ENCODE data around the gene ZNRF2. TPM values are rescaled to one million over a fixed set of nuclear protein-coding genes. Genes with fewer than 3 reads are reported as not detected.

ZNRF2 gene
- total and polyA plus RNA-seq, 10 of the 15 experiments (the other 5 are each of a cell fraction or from before 2014, with no cell fraction given), result 1.2 to 20.4 (median 9.5) TPM

DNA sequence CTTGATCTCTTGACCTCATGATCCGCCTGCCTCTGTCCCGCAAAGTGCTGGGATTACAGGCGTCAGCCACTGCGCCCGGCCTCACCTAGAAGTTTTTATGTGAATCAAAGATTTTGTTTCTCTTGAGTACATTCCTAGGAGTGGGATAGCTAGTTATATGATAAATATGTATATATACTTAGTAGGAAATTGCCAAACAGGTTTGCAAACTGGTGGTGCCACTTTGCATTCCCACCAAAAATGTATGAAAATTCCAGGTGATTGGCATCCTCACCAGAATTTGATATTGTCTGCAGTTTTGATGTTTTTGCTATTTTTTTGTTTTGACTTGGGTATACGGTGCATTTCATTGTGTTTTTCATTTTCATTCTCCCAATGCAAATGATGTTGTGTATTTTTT, 107.4 kb downstream of the ZNRF2 start:
- in situ Hi-C loops (cut with MboI), result no loop called here

More for the DNA sequence above, 107.4 kb downstream of the ZNRF2 start:
- Histone ChIP-seq H3K9me3 (replicated peaks; ENCODE audit: control insufficient read depth, insufficient read depth, low read length) (no peaks in the 10 kb centered on the region), H3K36me3 (ENCODE audit: control insufficient read depth in 2 of 2, insufficient read depth in 2 of 2, low read length in 1 of 2) (no peaks in the 10 kb centered on the region), H4K20me1 (ENCODE audit: control insufficient read depth, insufficient read depth) (no peaks in the 10 kb centered on the region), H3K79me2 (ENCODE audit: control insufficient read depth, insufficient read depth, low read length) (no peaks in the 10 kb centered on the region), H3K4me3 (no peak overlapping the region), H3K27me3 (replicated peaks in 1 of 2; ENCODE audit: control insufficient read depth in 2 of 2, insufficient read depth in 2 of 2, low read length in 1 of 2) (no peaks in the 10 kb centered on the region), H3K4me1 (ENCODE audit: control insufficient read depth, insufficient read depth, low read length) (no peaks in the 10 kb centered on the region), H3K9ac (ENCODE audit: control insufficient read depth, insufficient read depth, low read length) (no peak overlapping the region), H3K27ac (ENCODE audit: control insufficient read depth, insufficient read depth) (no peak overlapping the region), H3K4me2 (ENCODE audit: control insufficient read depth, insufficient read depth) (no peak overlapping the region), H2AFZ (ENCODE audit: control insufficient read depth, low read depth, low read length) (no peak overlapping the region)
- BruUV-seq (replicated peaks), result no TSS peak
- ChIA-PET RAD21 (ENCODE audit: unreplicated experiment) (no interaction called here), CTCF (interaction anchor here (0.8 to 1.1 kb wide), 3 partner anchors 43 to 184 kb away, joined by 3 read pairs; no protein-coding TSS in a partner anchor), POLR2A (no interaction called here), SMC1A (ENCODE audit: uncharacterized antibody, unreplicated experiment) (interaction anchor here (0.6 to 1.0 kb wide), 2 partner anchors 13 to 105 kb away, joined by 3 read pairs; no protein-coding TSS in a partner anchor)
- DNase-seq (ENCODE audit: low read depth, low spot score) (no peak), ATAC-seq (no peak), FAIRE-seq (no peak)
- TF ChIP-seq IRF4 (IDR thresholded peaks at IDR 0.05; ENCODE audit: low read depth, low read length) (no peak), DPF2 (IDR thresholded peaks at IDR 0.05) (no peak), IKZF1 (conservative IDR thresholded peaks at IDR 0.05) (no peak), CBX3 (IDR thresholded peaks at IDR 0.05; ENCODE audit: borderline replicate concordance, low read depth) (no peak), HDAC6 (IDR thresholded peaks at IDR 0.05; ENCODE audit: unreplicated experiment) (no peak), TAF1 (IDR thresholded peaks at IDR 0.05; ENCODE audit: borderline replicate concordance, low read depth, low read length) (no peak)
- TF ChIP-seq, protein P1, sequence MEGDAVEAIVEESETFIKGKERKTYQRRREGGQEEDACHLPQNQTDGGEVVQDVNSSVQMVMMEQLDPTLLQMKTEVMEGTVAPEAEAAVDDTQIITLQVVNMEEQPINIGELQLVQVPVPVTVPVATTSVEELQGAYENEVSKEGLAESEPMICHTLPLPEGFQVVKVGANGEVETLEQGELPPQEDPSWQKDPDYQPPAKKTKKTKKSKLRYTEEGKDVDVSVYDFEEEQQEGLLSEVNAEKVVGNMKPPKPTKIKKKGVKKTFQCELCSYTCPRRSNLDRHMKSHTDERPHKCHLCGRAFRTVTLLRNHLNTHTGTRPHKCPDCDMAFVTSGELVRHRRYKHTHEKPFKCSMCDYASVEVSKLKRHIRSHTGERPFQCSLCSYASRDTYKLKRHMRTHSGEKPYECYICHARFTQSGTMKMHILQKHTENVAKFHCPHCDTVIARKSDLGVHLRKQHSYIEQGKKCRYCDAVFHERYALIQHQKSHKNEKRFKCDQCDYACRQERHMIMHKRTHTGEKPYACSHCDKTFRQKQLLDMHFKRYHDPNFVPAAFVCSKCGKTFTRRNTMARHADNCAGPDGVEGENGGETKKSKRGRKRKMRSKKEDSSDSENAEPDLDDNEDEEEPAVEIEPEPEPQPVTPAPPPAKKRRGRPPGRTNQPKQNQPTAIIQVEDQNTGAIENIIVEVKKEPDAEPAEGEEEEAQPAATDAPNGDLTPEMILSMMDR (IDR thresholded peaks at IDR 0.05 in 2 of 3, conservative IDR thresholded peaks at IDR 0.05 in 1 of 3; ENCODE audit: control insufficient read depth in 2 of 3, extremely low read depth in 1 of 3, insufficient read depth in 1 of 3, low read depth in 3 of 3, low read length in 3 of 3), result no peak
- TF ChIP-seq, protein P2, sequence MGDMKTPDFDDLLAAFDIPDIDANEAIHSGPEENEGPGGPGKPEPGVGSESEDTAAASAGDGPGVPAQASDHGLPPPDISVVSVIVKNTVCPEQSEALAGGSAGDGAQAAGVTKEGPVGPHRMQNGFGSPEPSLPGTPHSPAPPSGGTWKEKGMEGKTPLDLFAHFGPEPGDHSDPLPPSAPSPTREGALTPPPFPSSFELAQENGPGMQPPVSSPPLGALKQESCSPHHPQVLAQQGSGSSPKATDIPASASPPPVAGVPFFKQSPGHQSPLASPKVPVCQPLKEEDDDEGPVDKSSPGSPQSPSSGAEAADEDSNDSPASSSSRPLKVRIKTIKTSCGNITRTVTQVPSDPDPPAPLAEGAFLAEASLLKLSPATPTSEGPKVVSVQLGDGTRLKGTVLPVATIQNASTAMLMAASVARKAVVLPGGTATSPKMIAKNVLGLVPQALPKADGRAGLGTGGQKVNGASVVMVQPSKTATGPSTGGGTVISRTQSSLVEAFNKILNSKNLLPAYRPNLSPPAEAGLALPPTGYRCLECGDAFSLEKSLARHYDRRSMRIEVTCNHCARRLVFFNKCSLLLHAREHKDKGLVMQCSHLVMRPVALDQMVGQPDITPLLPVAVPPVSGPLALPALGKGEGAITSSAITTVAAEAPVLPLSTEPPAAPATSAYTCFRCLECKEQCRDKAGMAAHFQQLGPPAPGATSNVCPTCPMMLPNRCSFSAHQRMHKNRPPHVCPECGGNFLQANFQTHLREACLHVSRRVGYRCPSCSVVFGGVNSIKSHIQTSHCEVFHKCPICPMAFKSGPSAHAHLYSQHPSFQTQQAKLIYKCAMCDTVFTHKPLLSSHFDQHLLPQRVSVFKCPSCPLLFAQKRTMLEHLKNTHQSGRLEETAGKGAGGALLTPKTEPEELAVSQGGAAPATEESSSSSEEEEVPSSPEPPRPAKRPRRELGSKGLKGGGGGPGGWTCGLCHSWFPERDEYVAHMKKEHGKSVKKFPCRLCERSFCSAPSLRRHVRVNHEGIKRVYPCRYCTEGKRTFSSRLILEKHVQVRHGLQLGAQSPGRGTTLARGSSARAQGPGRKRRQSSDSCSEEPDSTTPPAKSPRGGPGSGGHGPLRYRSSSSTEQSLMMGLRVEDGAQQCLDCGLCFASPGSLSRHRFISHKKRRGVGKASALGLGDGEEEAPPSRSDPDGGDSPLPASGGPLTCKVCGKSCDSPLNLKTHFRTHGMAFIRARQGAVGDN (IDR thresholded peaks at IDR 0.05), result no peak
- intact Hi-C loops (cut with micrococcal nuclease; ENCODE audit: unreplicated experiment), result no loop called here
- WGBS (ENCODE audit: insufficient coverage, insufficient replicate concordance, low lambda C conversion rate, missing lambda C conversion rate), result 99% methylated on average over 6 of the region's 6 CpGs

All from GM12878 (cell line).